GM23338 (cell line): ENCODE results near the gene PLET1. TPM values are rescaled to one million over a fixed set of nuclear protein-coding genes. Genes with fewer than 3 reads are reported as not detected.

ENCODE experiments used
- NANOG ChIP-seq: IDR thresholded peaks from 2 replicates; pipeline ENCODE4 v1.6.1; 2016; ENCODE audit warnings: antibody characterized with exemption, borderline replicate concordance
- POLR2AphosphoS5 ChIP-seq: IDR thresholded peaks from 2 replicates; pipeline ENCODE4 v1.6.1; 2016; ENCODE audit warnings: antibody characterized with exemption, low read depth
- REST ChIP-seq: IDR thresholded peaks from one replicate; pipeline ENCODE4 v1.6.1; 2018; ENCODE audit warnings: antibody characterized with exemption; ENCODE audit not compliant: unreplicated experiment
- STAT1 ChIP-seq: IDR thresholded peaks from one replicate; pipeline ENCODE4 v1.6.1; 2016; ENCODE audit warnings: antibody characterized with exemption; ENCODE audit not compliant: unreplicated experiment
- ZNF462 ChIP-seq: fragments of 250-450 bp; sonication (Bioruptor Pico); IDR thresholded peaks from 2 replicates; pipeline ENCODE4 v1.5.0; 2020; ENCODE audit warnings: mild to moderate bottlenecking, moderate library complexity
- polyA plus RNA-seq: library from polyadenylated mRNA; unstranded; fragments of >200 nt; fragmentation: Nextera tagmentation; extraction: Ambion mirVana; gene quantifications from 2 replicates; pipeline ENCODE4 v1.2.1, GENCODE V29; 2016
- total RNA-seq: library from RNA; depleted of rRNA; stranded (reverse); fragments of >200 nt; shearing (Covaris generic); gene quantifications from 2 replicates; pipeline ENCODE4 v1.2.3, GENCODE V29; 2014

PLET1 gene
- total and polyA plus RNA-seq, 2 experiments from 2014 or later = not detected

GRCh38 chr11:112281726-112282125 is 21.1 kb upstream of the PLET1 start (continued):
- TF ChIP-seq ZNF462 (no peak), NANOG (no peak), POLR2AphosphoS5 (no peak), REST (no peak), STAT1 (no peak)
